ENCODE results near the gene TPH2. TPM values are rescaled to one million over a fixed set of nuclear protein-coding genes. Genes with fewer than 3 reads are reported as not detected.

The TPH2 gene
- polyA plus RNA-seq, 1 donor (not counting 4 experiments of a cell fraction or from before 2014, with no cell fraction given): not detected

DNA sequence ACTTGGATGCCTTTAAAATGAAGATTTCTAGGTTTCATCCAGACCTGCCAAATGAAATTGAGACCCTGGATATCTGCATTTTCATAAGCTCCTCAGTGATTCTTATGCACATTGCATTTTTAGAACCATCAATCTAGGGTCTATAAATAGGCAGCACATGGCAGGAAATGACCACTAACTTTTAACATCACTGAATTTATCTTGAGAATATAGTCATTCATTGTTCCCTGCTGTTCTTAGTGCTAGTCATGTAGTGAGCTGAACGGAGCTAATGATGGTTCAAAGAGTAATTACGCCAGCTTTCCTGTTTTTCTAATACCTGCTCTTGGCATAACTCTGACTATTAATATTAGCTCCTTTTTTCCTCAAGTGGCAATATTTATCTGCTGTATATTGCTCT, 91.6 kb downstream of the TPH2 start:
- Histone ChIP-seq H3K27ac (ENCODE audit: control insufficient read depth, insufficient read depth, low read length) (no peak overlapping the region), H3K36me3 (ENCODE audit: control insufficient read depth in 2 of 2, extremely low read depth in 1 of 2, insufficient read depth in 2 of 2, low read length in 2 of 2) (no peaks in the 10 kb centered on the region), H3K4me2 (ENCODE audit: control insufficient read depth, extremely low read depth, insufficient read depth, low read depth, low read length) (no peak overlapping the region), H4K20me1 (ENCODE audit: control insufficient read depth, extremely low read depth, insufficient read depth, low read length) (no peaks in the 10 kb centered on the region), H3K9ac (ENCODE audit: control insufficient read depth, extremely low read depth, insufficient read depth, low read length) (no peak overlapping the region), H3K9me3 (ENCODE audit: control insufficient read depth, low read depth, low read length) (no peaks in the 10 kb centered on the region), H3K4me3 (ENCODE audit: control insufficient read depth in 2 of 3, extremely low read depth in 1 of 3, insufficient read depth in 2 of 3, low read depth in 1 of 3, low read length in 3 of 3) (no peak overlapping the region), H3K79me2 (ENCODE audit: control insufficient read depth, insufficient read depth, low read length) (no peaks in the 10 kb centered on the region), H3K27me3 (ENCODE audit: control insufficient read depth, extremely low read depth, insufficient read depth, low read length) (no peaks in the 10 kb centered on the region), H3K9me1 (ENCODE audit: control insufficient read depth, extremely low read depth, insufficient read depth, low read length) (no peaks in the 10 kb centered on the region), H3K4me1 (ENCODE audit: control insufficient read depth, extremely low read depth, insufficient read depth, low read length) (peaks cover 4% of the 10 kb centered on the region), H2AFZ (ENCODE audit: control insufficient read depth, low read length) (no peak overlapping the region)
- dilution Hi-C loops (cut with MboI; ENCODE audit: extremely low pct_ligation_motif_present, low sequenced_read_pairs): no loop called here
- TF ChIP-seq EZH2 (IDR thresholded peaks at IDR 0.05; ENCODE audit: low read length) (no peak), CTCF (optimal IDR thresholded peaks at IDR 0.05 in 1 of 3, IDR thresholded peaks at IDR 0.05 in 1 of 3, conservative IDR thresholded peaks at IDR 0.05 in 1 of 3; ENCODE audit: extremely low read depth in 1 of 3, insufficient read depth in 2 of 3, low read length in 3 of 3) (no peak)
- FAIRE-seq (no peak), DNase-seq (ENCODE audit: low read depth, low spot score) (no peak)

- FAIRE-seq: no peak
Measured at GRCh38 chr12:72031066-72031465, 92.4 kb downstream of the TPH2 start.

More at GRCh38 chr12:72031066-72031465, 92.4 kb downstream of the TPH2 start:
- Histone ChIP-seq H3K9me3 (ENCODE audit: control insufficient read depth, low read depth, low read length) (no peaks in the 10 kb centered on the region), H3K9me1 (ENCODE audit: control insufficient read depth, extremely low read depth, insufficient read depth, low read length) (no peaks in the 10 kb centered on the region), H3K4me1 (ENCODE audit: control insufficient read depth, extremely low read depth, insufficient read depth, low read length) (no peaks in the 10 kb centered on the region), H3K9ac (ENCODE audit: control insufficient read depth, extremely low read depth, insufficient read depth, low read length) (no peak overlapping the region), H2AFZ (ENCODE audit: control insufficient read depth, low read length) (no peak overlapping the region), H3K4me3 (ENCODE audit: control insufficient read depth in 2 of 3, extremely low read depth in 1 of 3, insufficient read depth in 2 of 3, low read depth in 1 of 3, low read length in 3 of 3) (no peak overlapping the region), H3K27ac (ENCODE audit: control insufficient read depth, insufficient read depth, low read length) (no peak overlapping the region), H3K27me3 (ENCODE audit: control insufficient read depth, extremely low read depth, insufficient read depth, low read length) (no peaks in the 10 kb centered on the region), H3K4me2 (ENCODE audit: control insufficient read depth, extremely low read depth, insufficient read depth, low read depth, low read length) (no peak overlapping the region), H4K20me1 (ENCODE audit: control insufficient read depth, extremely low read depth, insufficient read depth, low read length) (no peaks in the 10 kb centered on the region), H3K36me3 (ENCODE audit: control insufficient read depth in 2 of 2, extremely low read depth in 1 of 2, insufficient read depth in 2 of 2, low read length in 2 of 2) (no peaks in the 10 kb centered on the region), H3K79me2 (ENCODE audit: control insufficient read depth, insufficient read depth, low read length) (no peaks in the 10 kb centered on the region)
- TF ChIP-seq EZH2 (IDR thresholded peaks at IDR 0.05; ENCODE audit: low read length): no peak
- no peak for TF ChIP-seq CTCF (optimal IDR thresholded peaks at IDR 0.05 in 1 of 3, IDR thresholded peaks at IDR 0.05 in 1 of 3, conservative IDR thresholded peaks at IDR 0.05 in 1 of 3; ENCODE audit: extremely low read depth in 1 of 3, insufficient read depth in 2 of 3, low read length in 3 of 3)
- DNase-seq (ENCODE audit: low read depth, low spot score): no peak
- dilution Hi-C loops (cut with MboI; ENCODE audit: extremely low pct_ligation_motif_present, low sequenced_read_pairs): no loop called here

All from keratinocyte (primary cell).